Skin of body (tissue), 2 donors: ENCODE measurements around the gene MB21D2. TPM values are rescaled to one million over a fixed set of nuclear protein-coding genes. Genes with fewer than 3 reads are reported as not detected.

Experiments
- DNase-seq: peaks from one replicate; lab custom pipeline; 2025; lab: John Stamatoyannopoulos, UW
- total RNA-seq: library from RNA; depleted of rRNA; stranded (reverse); fragments of >200 nt; gene quantifications from one replicate; pipeline ENCODE4 v1.2.3, GENCODE V29; 2014

MB21D2 gene
- total RNA-seq, 1 donor from 2014 or later: 14.4 TPM

GRCh38 chr3:192923731-192924130, 6.1 kb upstream of the MB21D2 start:
- DNase-seq: no peak

- no peak for DNase-seq
These were observed 4.1 kb upstream of the MB21D2 start for GRCh38 chr3:192921793-192922192.

DNA sequence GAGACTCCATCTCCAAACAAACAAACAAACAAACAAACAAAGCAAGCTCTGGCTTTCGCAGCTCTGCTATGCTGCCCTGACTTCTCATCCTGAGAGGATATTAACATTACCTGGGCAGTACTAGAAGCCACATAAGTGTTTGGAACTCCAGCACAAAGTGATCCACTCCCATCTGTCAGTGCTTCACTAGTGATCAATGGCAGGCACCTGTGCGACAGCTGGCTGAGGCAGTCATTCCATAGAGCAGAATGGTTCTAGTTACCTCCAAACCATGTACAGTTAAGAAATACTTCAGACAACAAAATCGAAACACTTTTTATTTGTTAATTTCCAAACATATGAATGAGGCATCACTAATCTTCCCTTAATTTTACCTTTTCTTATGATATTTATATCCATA, 2.8 kb upstream of the MB21D2 start:
- no peak for DNase-seq

- no peak for DNase-seq
These were observed 2.2 kb upstream of the MB21D2 start for GRCh38 chr3:192919901-192920300.

GRCh38 chr3:192918275-192918588, 576 bp upstream of the MB21D2 start:
- DNase-seq: no peak

- peak; percentile 60 for DNase-seq
These were observed 640 bp downstream of the MB21D2 start for GRCh38 chr3:192917028-192917403.

DNA sequence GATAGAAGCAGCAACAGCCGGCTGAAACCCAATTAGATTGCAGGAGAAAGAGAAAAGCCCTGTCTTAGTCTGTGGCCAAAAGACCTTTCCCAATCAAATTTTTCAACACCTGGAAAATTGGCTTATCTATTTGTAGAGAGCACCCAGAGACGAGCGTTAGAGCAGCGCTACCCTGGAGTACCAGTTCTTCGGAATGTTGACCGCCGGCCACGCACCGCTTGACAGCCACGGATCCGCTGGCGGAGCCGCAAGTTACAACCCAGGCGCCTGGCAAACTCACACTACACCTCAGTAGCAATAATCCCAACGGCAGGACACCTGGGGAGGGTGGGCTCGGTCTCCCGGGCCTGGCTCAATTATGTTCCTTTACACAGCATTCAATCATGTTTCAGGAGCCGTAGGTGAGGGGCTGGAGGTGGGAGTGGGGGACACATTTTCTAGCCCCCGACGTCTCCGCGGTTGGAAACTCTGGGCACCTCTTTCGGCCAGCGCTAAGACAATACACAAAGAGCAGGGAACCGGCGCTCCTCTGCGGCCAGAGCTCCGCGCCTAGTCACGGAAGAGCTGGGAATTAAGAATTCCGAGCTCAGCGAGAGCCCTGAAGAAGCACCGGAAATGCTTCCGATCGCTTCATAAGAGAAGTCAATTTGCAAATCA, 1.2 kb downstream of the MB21D2 start:
- no peak for DNase-seq

DNA sequence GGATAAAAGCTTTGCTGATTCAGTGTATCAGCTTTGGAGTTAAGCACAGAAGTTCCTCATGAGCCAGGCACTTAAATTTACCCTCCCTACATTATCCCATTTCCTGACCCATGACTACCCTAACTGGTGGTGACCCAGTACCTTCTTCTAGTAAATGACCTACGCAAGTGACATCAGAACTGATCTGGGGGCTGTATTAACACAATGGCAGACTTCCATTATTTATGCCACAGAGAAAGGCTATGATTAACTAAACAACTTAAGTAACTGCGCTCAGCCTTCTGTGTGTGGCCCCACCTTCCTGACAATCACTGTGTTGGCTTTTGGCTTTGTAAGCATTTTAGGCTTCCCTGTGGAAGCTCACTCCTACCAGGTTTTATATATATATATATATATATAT, 1.9 kb downstream of the MB21D2 start:
- DNase-seq: no peak

DNA sequence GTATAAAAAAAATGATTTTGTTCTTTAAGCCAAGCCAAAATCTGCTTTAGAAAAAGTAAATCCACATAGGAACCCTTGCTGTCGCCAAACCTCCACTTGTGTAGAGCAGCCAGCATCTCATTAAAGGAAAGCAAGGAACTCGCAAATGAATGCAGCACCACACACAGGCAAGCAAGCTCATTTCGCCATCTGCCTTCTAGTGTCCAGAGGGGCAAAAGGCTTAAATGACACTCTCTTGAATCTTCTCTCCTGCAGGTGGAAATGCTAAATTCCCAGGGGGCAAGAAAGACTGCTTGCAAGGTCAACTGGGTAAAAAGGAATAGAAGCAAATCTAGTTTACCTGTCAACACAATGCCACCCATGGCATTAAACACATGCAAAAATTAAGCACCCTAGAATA, 2.4 kb downstream of the MB21D2 start:
- no peak for DNase-seq

DNA sequence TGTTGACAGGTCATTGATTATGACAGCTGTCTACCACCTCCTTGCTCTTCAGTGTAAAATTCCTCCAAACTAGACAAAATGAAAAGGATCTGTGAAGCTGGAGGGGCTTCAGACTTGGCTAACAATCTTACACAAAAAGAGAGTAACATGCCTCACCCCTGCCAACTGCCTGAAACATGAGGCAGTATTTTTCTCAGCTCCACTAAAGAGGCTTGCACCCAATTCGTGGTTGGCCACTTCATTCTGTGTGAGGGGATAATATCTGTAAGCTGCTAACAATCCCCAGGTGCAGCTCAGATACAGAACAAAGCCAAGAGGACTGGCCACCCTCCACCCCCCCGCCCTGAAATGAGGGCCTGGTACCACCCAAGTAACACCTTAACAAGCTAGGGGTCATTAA, 2.8 kb downstream of the MB21D2 start:
- DNase-seq: no peak

- no peak for DNase-seq
These were observed 4.1 kb downstream of the MB21D2 start for GRCh38 chr3:192913540-192913939.

DNA sequence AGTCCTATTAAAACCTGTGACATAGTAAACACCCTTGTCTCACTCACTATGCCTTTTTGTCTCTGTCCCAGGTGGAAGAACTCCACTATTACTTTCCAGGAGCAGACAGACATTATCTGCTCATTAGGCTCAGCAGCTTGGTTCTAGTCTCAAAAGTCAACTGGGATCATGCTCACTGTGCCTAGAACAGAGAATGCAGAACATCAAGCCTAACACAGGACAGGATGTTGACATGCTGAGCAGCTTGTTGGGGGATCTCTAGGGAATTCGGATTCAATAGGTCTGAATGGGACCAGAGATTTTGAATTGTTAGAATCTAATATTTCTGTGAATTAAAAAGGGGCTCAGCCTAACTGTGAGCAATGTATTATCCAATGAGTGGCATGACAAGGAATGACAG, 6.4 kb downstream of the MB21D2 start:
- DNase-seq: no peak

- no peak for DNase-seq
These were observed 9.9 kb downstream of the MB21D2 start for GRCh38 chr3:192907784-192908183.

DNA sequence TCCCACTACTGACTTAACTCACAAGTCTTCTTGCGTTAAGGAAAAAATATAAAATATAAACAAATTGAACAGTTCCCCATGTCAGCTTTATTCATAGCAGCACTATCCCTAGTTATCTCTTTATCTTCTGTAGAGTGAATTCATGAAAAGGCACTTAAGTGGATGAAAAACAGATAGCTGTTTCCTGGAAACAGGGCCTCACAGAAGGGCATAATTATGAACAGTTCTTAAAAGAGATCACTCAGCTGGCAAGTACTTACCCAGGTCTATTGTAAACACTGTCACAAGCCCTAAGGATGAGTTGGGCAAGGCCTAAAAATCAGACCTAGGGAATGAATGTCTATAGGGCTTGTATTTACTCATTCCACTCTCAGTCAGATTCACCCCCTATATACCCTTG, 10.7 kb downstream of the MB21D2 start:
- DNase-seq: no peak

DNA sequence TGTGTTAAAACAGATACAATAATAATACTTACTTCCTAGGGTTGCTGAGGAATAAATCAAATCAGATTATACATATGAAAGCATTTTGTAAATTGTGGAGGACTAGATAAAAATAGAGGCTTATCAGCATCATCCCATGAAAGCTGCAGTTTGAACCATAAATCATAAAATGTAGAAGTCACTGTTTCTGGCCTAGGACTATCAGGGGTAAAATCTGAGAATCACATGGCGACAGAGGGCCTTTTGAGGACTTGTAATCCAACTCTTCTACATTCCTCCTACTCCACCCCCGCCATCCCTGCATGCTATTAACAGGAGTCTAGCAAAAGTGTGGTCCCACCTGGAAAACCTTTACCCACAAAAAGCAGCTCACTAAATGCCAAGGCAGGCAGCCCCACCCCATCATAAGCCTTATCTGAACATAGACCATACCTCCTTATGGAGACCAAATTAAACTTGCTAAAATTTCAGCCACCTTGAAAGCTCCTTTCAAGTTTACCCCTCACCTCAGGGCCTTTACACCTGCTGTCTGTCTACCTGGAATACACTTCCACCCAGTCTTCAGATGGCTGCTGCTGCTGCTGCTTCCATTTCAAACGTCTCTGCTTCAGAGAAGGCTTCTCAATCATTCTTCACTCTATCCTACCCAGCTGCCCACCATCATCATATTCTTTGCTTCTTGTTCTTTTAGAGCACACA, 11.5 kb downstream of the MB21D2 start:
- no peak for DNase-seq

DNA sequence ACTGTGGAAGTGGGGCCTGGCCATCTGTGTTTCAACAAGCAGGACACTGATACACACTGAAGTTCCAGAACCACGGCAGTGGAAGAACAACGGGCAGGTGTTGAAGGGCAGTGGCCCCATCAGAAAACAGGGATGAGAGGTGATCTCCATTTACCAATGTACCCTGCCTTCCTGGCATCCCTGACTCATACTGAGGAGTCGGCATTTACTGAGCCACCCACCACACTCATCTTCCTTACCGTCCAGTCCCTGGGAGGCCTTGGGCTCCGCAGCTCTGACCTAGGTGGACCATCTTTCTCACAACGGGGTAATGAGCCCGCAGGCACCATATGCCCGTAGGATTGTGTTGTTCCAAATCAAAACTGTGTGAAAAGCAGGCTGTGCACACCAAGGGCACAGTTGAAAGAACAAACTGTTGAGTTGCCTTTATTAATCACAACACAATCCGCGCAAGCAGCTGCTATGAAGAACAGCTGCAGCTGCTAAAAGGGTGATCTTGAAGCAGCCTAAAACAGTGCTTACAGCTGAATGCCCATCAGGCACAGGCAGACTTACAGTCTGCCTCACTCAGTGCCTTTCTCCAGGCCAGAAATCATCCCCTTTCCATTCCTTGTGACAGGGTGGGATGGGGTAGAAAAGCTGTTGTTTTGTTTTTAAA, 12.9 kb downstream of the MB21D2 start:
- no peak for DNase-seq

DNA sequence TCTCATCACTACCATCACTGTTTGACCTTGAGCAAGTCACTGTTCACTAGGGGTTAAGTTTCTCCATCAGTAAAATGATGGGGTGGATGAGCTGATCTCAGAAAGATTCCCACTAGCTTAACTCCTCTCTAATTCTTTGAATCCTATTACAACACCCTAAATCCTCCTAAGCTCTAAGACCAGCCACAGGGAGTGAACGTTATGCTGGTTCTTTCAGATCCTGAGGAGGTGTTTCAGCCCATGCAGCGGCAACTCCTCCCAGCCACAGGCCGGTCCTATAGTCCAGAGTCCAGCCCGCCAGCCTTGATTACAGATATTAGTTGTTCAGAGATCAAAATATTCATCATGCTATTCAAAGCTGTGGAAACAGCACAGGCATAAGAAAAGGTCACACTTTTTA, 15.1 kb downstream of the MB21D2 start:
- no peak for DNase-seq

- no peak for DNase-seq
These were observed 16.2 kb downstream of the MB21D2 start for GRCh38 chr3:192901435-192901834.

- DNase-seq: no peak
These were observed 18.1 kb downstream of the MB21D2 start for GRCh38 chr3:192899540-192899982.

DNA sequence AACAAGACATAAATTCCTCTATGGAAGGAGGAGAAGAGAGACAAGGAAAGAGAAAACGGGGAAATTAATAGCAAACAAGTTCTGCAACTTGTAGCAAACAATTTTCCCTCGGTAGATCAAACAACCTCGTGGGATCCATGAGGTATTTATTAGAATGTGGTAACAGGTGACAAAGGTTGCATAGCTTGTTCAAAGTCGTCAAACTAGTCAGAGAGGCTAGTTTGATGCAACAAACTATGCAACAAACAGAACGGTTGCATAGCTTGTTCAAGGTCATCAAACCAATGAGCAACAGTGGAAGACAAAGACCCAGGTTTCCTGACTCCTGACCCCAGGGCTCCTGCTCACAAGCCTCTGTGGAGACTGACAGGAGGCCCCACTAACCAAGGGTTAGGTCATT, 20.7 kb downstream of the MB21D2 start:
- no peak for DNase-seq

GRCh38 chr3:192896208-192896607, 21.4 kb downstream of the MB21D2 start:
- DNase-seq: no peak

DNA sequence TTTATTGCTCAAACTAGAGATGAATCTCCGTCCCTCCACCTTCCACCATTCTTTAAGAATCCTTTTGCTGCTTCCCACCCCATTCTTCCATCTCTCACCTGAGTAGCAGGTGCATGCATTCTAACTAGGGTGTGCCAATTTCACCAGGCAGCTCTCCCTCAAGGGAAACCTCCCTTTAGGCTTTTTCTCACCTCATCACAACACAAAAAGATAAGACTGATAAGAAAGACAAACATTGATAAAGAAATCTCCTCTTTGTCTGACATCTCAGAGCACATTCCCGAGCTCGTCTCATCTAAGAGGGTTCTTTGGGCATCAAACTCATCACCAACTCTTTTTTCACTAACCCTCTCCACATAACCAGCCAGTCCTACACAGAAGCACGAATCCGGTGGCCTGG, 23.0 kb downstream of the MB21D2 start:
- DNase-seq: no peak
